Naive thymus-derived CD4-positive, alpha-beta T cell (primary cell): ENCODE results near the gene HDGFL3. TPM values are rescaled to one million over a fixed set of nuclear protein-coding genes. Genes with fewer than 3 reads are reported as not detected.
A peak's percentile ranks its signal among the peaks of the same experiment; 100 is the strongest.

ENCODE experiments used
- ATAC-seq: fragments of 150-1000 bp; cut with Tn5 transposase; 2 replicates; pipeline ENCODE4 v1.10.0; 2021; ENCODE audit warnings: mild to moderate bottlenecking, moderate library complexity
- CTCF ChIA-PET: fragments of 350-600 bp; sonication (Branson Sonifier 250); formaldehyde crosslinking; loops from one replicate; lab custom pipeline; 2021; ENCODE audit warnings: antibody characterized with exemption; lab: Charles Lee
- POLR2A ChIA-PET: fragments of 350-600 bp; sonication (Branson Sonifier 250); formaldehyde crosslinking; loops from one replicate; lab custom pipeline; 2021; ENCODE audit warnings: antibody characterized with exemption, inconsistent platforms; lab: Charles Lee
- DNase-seq, 9 donors: peaks; one replicate each; pipeline versions ENCODE4 v3.0.0 to v3.0.0-alpha.2; 2020 to 2022; ENCODE audit warnings: mixed read lengths in 1 of 9
- H3K27ac ChIP-seq: one replicate; pipeline ENCODE4 v1.7.0; 2013; ENCODE audit warnings: mild to moderate bottlenecking, low read depth, low read length, moderate library complexity
- H3K27me3 ChIP-seq, 2 donors: one replicate each; pipeline ENCODE4 v1.7.0; 2013; ENCODE audit warnings: low read length in 2 of 2, mild to moderate bottlenecking in 2 of 2, moderate library complexity in 2 of 2; ENCODE audit not compliant: control insufficient read depth in 2 of 2, insufficient read depth in 2 of 2
- H3K36me3 ChIP-seq, 3 experiments: 1 replicate in 2 of 3; 2 replicates in 1 of 3; pipeline ENCODE4 v1.7.0; 2013; ENCODE audit warnings: low read length in 3 of 3, mild to moderate bottlenecking in 3 of 3, moderate library complexity in 1 of 3; ENCODE audit not compliant: insufficient read depth in 3 of 3, control insufficient read depth in 2 of 3
- H3K4me1 ChIP-seq, 2 donors: one replicate each; pipeline ENCODE4 v1.7.0; 2013; ENCODE audit warnings: low read length in 2 of 2, mild to moderate bottlenecking in 2 of 2, moderate library complexity in 1 of 2; ENCODE audit not compliant: control insufficient read depth in 2 of 2, insufficient read depth in 2 of 2
- H3K4me3 ChIP-seq: 2 replicates; pipeline ENCODE4 v1.7.0; 2013; ENCODE audit warnings: mild to moderate bottlenecking, low read length
- H3K9me3 ChIP-seq, 3 experiments: 1 replicate in 2 of 3; 2 replicates in 1 of 3; pipeline ENCODE4 v1.7.0; 2013; ENCODE audit warnings: low read length in 3 of 3; ENCODE audit not compliant: control insufficient read depth in 2 of 3
- H3K27ac Mint-ChIP-seq, 9 donors: one replicate each; pipeline ENCODE4 v1.8.0; 2020 to 2022; ENCODE audit warnings: mixed read lengths in 9 of 9, mild to moderate bottlenecking in 8 of 9, moderate library complexity in 5 of 9, inconsistent platforms in 2 of 9
- H3K27me3 Mint-ChIP-seq, 5 donors: one replicate each; pipeline ENCODE4 v1.8.0; 2021 to 2022; ENCODE audit warnings: mixed read lengths in 5 of 5, mild to moderate bottlenecking in 1 of 5
- H3K36me3 Mint-ChIP-seq, 5 donors: one replicate each; pipeline ENCODE4 v1.8.0; 2020 to 2022; ENCODE audit warnings: mixed read lengths in 5 of 5, mild to moderate bottlenecking in 3 of 5, inconsistent platforms in 1 of 5
- H3K4me1 Mint-ChIP-seq, 7 donors: one replicate each; pipeline ENCODE4 v1.8.0; 2020 to 2022; ENCODE audit warnings: mixed read lengths in 7 of 7, mild to moderate bottlenecking in 3 of 7, inconsistent platforms in 1 of 7
- H3K4me3 Mint-ChIP-seq, 10 donors: one replicate each; pipeline ENCODE4 v1.8.0; 2020 to 2022; ENCODE audit warnings: mild to moderate bottlenecking in 10 of 10, mixed read lengths in 10 of 10, moderate library complexity in 6 of 10, inconsistent platforms in 2 of 10
- H3K9me3 Mint-ChIP-seq, 11 donors: one replicate each; pipeline ENCODE4 v1.8.0; 2020 to 2022; ENCODE audit warnings: mixed read lengths in 11 of 11, mild to moderate bottlenecking in 4 of 11, inconsistent platforms in 1 of 11, moderate library complexity in 1 of 11
- intact Hi-C, 2 donors: fragments of 100-400 bp; cut with micrococcal nuclease; formaldehyde crosslinking; loops; one replicate each; pipeline ENCODE4 v1.15.1; 2023
- polyA plus RNA-seq, 2 donors: library from polyadenylated mRNA; unstranded; fragments of 300-500 nt; fragmentation: Illumina TruSeq; gene quantifications; one replicate each; pipeline ENCODE4 v1.2.3, GENCODE V29; 2021
- total RNA-seq, 6 experiments: library from RNA in 5 of 6; stranded (reverse) in 5 of 6; gene quantifications; 1 replicate in 5 of 6; 2 replicates in 1 of 6; pipeline ENCODE4 v1.2.3 and lab custom pipeline; 2021 to 2026

HDGFL3 gene
- total RNA-seq, result 10 to 100 TPM in 2 of 5 experiments, 1 to 10 TPM in 3; 2.1 to 50.1 (median 3.6) TPM
- 1 to 10 TPM; 3.4 to 9.4 TPM for polyA plus RNA-seq
- 10.9 reads per million, percentile 37 among the genes with 10 or more reads in this experiment for total RNA-seq (lab: John Stamatoyannopoulos, UW)

- no peak within 1 kb of the TSS for H3K4me3 ChIP-seq
- H3K36me3 ChIP-seq, result no peaks in the 10 kb centered on the region
- Mint-ChIP-seq H3K4me1 (peaks cover 0 to 18% (median 7%) of the 10 kb centered on the region in 7 donors), H3K27ac (peak within 1 kb of the TSS in 5 of 9 donors; percentile 78 to 86 (median 85)), H3K36me3 (peaks cover 0 to 9% (median 5%) of the 10 kb centered on the region in 5 donors), H3K9me3 (peaks cover 0 to 6% (median 0%) of the 10 kb centered on the region in 11 donors), H3K27me3 (peaks cover 14 to 37% (median 19%) of the 10 kb centered on the region in 5 donors), H3K4me3 (peak within 1 kb of the TSS; percentile 85 to 97 (median 93))
- peaks cover 0 to 3% of the 10 kb centered on the region in 2 donors for H3K4me1 ChIP-seq
- peak within 1 kb of the TSS; percentile 51 for H3K27ac ChIP-seq
- H3K27me3 ChIP-seq, result peaks cover 3% of the 10 kb centered on the region in 2 donors
- POLR2A ChIA-PET, result no interaction called here
- peak; percentile 55 for ATAC-seq
- peak in 6 of 9 donors; percentile 5 to 53 (median 24) for DNase-seq
- no peaks in the 10 kb centered on the region for H3K9me3 ChIP-seq
- intact Hi-C loops, result loop anchor here (1.0 to 10.0 kb wide), 6 partner anchors 43 to 663 kb away; partner anchors contain the start of genes BTBD1 (in 2 of the 2), C15orf40 (in 1 of the 2) and RPS17 (in 1 of the 2)
- CTCF ChIA-PET, result no interaction called here
These were observed at the start of gene HDGFL3 for GRCh38 chr15:83207660-83208366. Gene HDGFL3 (minus strand): TSS chr15:83207823. CDS start chr15:83207414, 409 bp downstream.

GRCh38 chr15:83250781-83251180 is 43.2 kb upstream of the HDGFL3 start:
- Histone ChIP-seq H3K4me3 (no peak overlapping the region), H3K27me3 (peaks cover 0 to 10% of the 10 kb centered on the region in 2 donors), H3K9me3 (no peaks in the 10 kb centered on the region), H3K27ac (no peak overlapping the region), H3K4me1 (no peaks in the 10 kb centered on the region), H3K36me3 (no peaks in the 10 kb centered on the region)
- Mint-ChIP-seq H3K4me1 (peaks cover 0 to 2% (median 0%) of the 10 kb centered on the region in 7 donors), H3K36me3 (no peaks in the 10 kb centered on the region), H3K9me3 (no peaks in the 10 kb centered on the region), H3K27ac (no peak overlapping the region), H3K27me3 (peaks cover 35 to 64% (median 42%) of the 10 kb centered on the region in 5 donors), H3K4me3 (no peak overlapping the region)
- intact Hi-C loops, result no loop called here
- DNase-seq (no peak), ATAC-seq (no peak)
- POLR2A ChIA-PET, result no interaction called here
- CTCF ChIA-PET, result no interaction called here

GRCh38 chr15:83249030-83249343 is 41.4 kb upstream of the HDGFL3 start:
- no peaks in the 10 kb centered on the region for H3K4me1 ChIP-seq
- Mint-ChIP-seq H3K4me3 (no peak overlapping the region), H3K4me1 (no peaks in the 10 kb centered on the region), H3K27ac (no peak overlapping the region), H3K9me3 (peaks cover 0 to 4% (median 0%) of the 10 kb centered on the region in 11 donors), H3K27me3 (peaks cover 37 to 68% (median 47%) of the 10 kb centered on the region in 5 donors), H3K36me3 (no peaks in the 10 kb centered on the region)
- CTCF ChIA-PET, result interaction anchor here (0.5 kb wide), 1 partner anchor 9 kb away, joined by 4 read pairs; no protein-coding TSS in a partner anchor
- ATAC-seq (no peak), DNase-seq (no peak)
- no peak overlapping the region for H3K4me3 ChIP-seq
- no peaks in the 10 kb centered on the region for H3K9me3 ChIP-seq
- H3K27ac ChIP-seq, result no peak overlapping the region
- intact Hi-C loops, result loop anchor here (2.0 to 5.0 kb wide), 3 partner anchors 190 to 323 kb away; no protein-coding TSS in a partner anchor
- H3K27me3 ChIP-seq, result peaks cover 0 to 10% of the 10 kb centered on the region in 2 donors
- H3K36me3 ChIP-seq, result no peaks in the 10 kb centered on the region
- POLR2A ChIA-PET, result no interaction called here

GRCh38 chr15:83248151-83249029 is 40.8 kb upstream of the HDGFL3 start:
- Mint-ChIP-seq H3K27me3 (peaks cover 36 to 67% (median 50%) of the 10 kb centered on the region in 5 donors), H3K4me1 (no peaks in the 10 kb centered on the region)

GRCh38 chr15:83243634-83244033 is 36.0 kb upstream of the HDGFL3 start:
- Histone ChIP-seq H3K27me3 (peaks cover 0 to 10% of the 10 kb centered on the region in 2 donors), H3K9me3 (no peaks in the 10 kb centered on the region), H3K4me3 (no peak overlapping the region), H3K36me3 (no peaks in the 10 kb centered on the region), H3K27ac (no peak overlapping the region), H3K4me1 (no peaks in the 10 kb centered on the region)
- Mint-ChIP-seq H3K9me3 (peaks cover 0 to 14% (median 5%) of the 10 kb centered on the region in 11 donors), H3K27me3 (peaks cover 18 to 56% (median 48%) of the 10 kb centered on the region in 5 donors), H3K36me3 (no peaks in the 10 kb centered on the region), H3K27ac (no peak overlapping the region), H3K4me3 (no peak overlapping the region), H3K4me1 (no peaks in the 10 kb centered on the region)
- ATAC-seq (no peak), DNase-seq (no peak)
- POLR2A ChIA-PET, result no interaction called here
- CTCF ChIA-PET, result interaction anchor here (0.7 kb wide), 1 partner anchor 11 kb away, joined by 3 read pairs; no protein-coding TSS in a partner anchor
- intact Hi-C loops, result no loop called here

More at GRCh38 chr15:83248151-83249029, 40.8 kb upstream of the HDGFL3 start:
- CTCF ChIA-PET, result interaction anchor here (0.5 to 1.1 kb wide), 2 partner anchors 8 to 19 kb away, joined by 3 to 4 read pairs; no protein-coding TSS in a partner anchor
- peaks cover 0 to 4% (median 0%) of the 10 kb centered on the region in 11 donors for H3K9me3 Mint-ChIP-seq
- Histone ChIP-seq H3K27me3 (peaks cover 0 to 10% of the 10 kb centered on the region in 2 donors), H3K9me3 (no peaks in the 10 kb centered on the region), H3K4me1 (no peaks in the 10 kb centered on the region), H3K4me3 (no peak overlapping the region), H3K36me3 (no peaks in the 10 kb centered on the region), H3K27ac (no peak overlapping the region)
- intact Hi-C loops, result loop anchor here (1.0 to 5.0 kb wide), 4 partner anchors 132 to 324 kb away; no protein-coding TSS in a partner anchor
- no peak overlapping the region for H3K27ac Mint-ChIP-seq
- H3K4me3 Mint-ChIP-seq, result no peak overlapping the region
- POLR2A ChIA-PET, result no interaction called here
- DNase-seq (peak in 7 of 9 donors; percentile 2 to 59 (median 38)), ATAC-seq (peak; percentile 52)
- H3K36me3 Mint-ChIP-seq, result no peaks in the 10 kb centered on the region

GRCh38 chr15:83230242-83230641 is 22.6 kb upstream of the HDGFL3 start:
- Histone ChIP-seq H3K9me3 (no peaks in the 10 kb centered on the region), H3K4me3 (no peak overlapping the region), H3K27ac (no peak overlapping the region), H3K4me1 (no peaks in the 10 kb centered on the region), H3K27me3 (no peaks in the 10 kb centered on the region), H3K36me3 (no peaks in the 10 kb centered on the region)
- Mint-ChIP-seq H3K27ac (no peak overlapping the region), H3K9me3 (peaks cover 0 to 2% (median 0%) of the 10 kb centered on the region in 11 donors), H3K36me3 (no peaks in the 10 kb centered on the region), H3K27me3 (peaks cover 4 to 16% (median 9%) of the 10 kb centered on the region in 5 donors), H3K4me1 (peaks cover 0 to 4% (median 0%) of the 10 kb centered on the region in 7 donors), H3K4me3 (no peak overlapping the region)
- ChIA-PET CTCF (no interaction called here), POLR2A (no interaction called here)
- ATAC-seq (no peak), DNase-seq (no peak)
- intact Hi-C loops, result no loop called here
